ENCODE results near the gene ACOXL.

DNA sequence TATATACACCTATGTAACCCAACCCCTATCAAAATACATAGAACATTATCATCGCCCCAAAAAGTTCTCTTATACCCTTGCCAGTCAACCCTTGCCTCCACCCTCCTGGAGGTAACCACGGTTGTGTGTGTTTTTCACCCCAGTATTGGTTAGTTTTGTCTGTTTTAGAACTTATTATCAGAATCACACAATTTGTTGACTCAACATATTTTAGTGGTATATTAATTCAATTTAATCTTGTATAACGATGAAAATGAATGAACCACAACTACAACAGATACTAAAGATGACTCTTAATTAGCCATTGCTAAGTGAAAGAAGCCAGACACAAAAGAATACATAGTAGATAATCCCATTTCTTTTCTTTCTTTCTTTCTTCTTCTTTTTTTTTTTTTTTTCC, 19.3 kb downstream of the ACOXL start:
- TF ChIP-seq, protein P1, sequence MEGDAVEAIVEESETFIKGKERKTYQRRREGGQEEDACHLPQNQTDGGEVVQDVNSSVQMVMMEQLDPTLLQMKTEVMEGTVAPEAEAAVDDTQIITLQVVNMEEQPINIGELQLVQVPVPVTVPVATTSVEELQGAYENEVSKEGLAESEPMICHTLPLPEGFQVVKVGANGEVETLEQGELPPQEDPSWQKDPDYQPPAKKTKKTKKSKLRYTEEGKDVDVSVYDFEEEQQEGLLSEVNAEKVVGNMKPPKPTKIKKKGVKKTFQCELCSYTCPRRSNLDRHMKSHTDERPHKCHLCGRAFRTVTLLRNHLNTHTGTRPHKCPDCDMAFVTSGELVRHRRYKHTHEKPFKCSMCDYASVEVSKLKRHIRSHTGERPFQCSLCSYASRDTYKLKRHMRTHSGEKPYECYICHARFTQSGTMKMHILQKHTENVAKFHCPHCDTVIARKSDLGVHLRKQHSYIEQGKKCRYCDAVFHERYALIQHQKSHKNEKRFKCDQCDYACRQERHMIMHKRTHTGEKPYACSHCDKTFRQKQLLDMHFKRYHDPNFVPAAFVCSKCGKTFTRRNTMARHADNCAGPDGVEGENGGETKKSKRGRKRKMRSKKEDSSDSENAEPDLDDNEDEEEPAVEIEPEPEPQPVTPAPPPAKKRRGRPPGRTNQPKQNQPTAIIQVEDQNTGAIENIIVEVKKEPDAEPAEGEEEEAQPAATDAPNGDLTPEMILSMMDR (IDR thresholded peaks at IDR 0.05): no peak
- no peak for TF ChIP-seq POLR2A (IDR thresholded peaks at IDR 0.05)

All from esophagus squamous epithelium (tissue), 4 donors.